Measurements from ENCODE around the gene PCBD1. TPM values are rescaled to one million over a fixed set of nuclear protein-coding genes. Genes with fewer than 3 reads are reported as not detected.
"Not testable (repeated sequence)": the region's sequence is repeated elsewhere in the genome, so short reads cannot be mapped to it uniquely, and the experiment has no call there.

Gene PCBD1
- total and polyA plus RNA-seq, 9 donors, result 62.8 to 82.7 (median 75.5) TPM

DNA sequence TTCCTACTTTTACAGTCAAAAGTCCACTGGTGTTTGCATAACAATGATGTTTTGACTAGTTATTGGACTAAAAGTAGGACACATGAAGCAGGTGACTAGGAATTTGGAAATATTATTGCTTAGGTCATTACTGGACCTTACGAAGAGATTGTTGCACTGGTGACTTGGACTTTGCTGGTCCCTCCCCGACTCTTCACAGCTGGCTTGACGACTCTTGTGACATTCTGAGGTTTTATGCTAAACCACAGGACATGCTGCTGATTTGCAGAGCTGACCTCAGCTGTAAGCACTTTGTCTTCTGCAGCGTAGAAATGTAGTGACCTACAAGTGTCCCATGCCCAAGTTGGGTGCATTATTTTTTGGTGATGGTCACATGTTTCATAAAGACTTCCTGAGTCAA lies 21.9 kb downstream of the PCBD1 start:
- Histone ChIP-seq H3K36me3 (ENCODE audit: control insufficient read depth, insufficient read depth, low read length) (peaks cover 36% of the 10 kb centered on the region), H3K27me3 (ENCODE audit: control insufficient read depth, insufficient read depth, low read length) (no peaks in the 10 kb centered on the region), H3K9me3 (replicated peaks; ENCODE audit: control insufficient read depth, low read depth, low read length) (no peaks in the 10 kb centered on the region), H3K4me3 (ENCODE audit: low read length) (no peak overlapping the region), H3K4me1 (ENCODE audit: control insufficient read depth, insufficient read depth, low read length) (no peaks in the 10 kb centered on the region), H3K27ac (ENCODE audit: low read length) (no peak overlapping the region)
- DNase-seq, result peak; percentile 66
- 100% methylated on average over 3 of the region's 4 CpGs for WGBS (ENCODE audit: insufficient coverage)

DNA sequence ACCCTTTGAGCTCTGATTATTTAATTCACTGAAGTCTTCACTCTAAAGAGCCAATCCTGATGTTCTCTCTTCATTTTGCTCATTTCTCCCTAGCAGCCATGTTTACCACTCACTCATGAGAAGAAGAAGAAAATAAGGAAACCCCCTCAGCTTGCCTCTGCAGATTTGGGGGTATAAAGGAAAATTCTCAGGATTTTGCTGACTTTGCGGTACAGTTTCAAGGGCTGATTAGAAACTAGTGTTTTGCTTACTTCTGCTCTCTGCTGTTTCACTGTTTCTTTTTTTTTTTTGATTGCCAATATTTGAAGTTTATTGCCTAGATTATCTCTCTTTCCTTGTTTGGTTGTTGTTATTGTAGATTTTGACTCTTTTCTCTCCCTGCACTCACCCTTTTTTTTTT lies 23.4 kb downstream of the PCBD1 start:
- Histone ChIP-seq H3K9me3 (replicated peaks; ENCODE audit: control insufficient read depth, low read depth, low read length) (no peaks in the 10 kb centered on the region), H3K4me3 (ENCODE audit: low read length) (no peak overlapping the region), H3K27me3 (ENCODE audit: control insufficient read depth, insufficient read depth, low read length) (no peaks in the 10 kb centered on the region), H3K27ac (ENCODE audit: low read length) (no peak overlapping the region), H3K4me1 (ENCODE audit: control insufficient read depth, insufficient read depth, low read length) (no peaks in the 10 kb centered on the region), H3K36me3 (ENCODE audit: control insufficient read depth, insufficient read depth, low read length) (peaks cover 28% of the 10 kb centered on the region)
- WGBS (ENCODE audit: insufficient coverage), result no CpG with 5 or more reads among the region's 1 CpG
- no peak for DNase-seq

GRCh38 chr10:70863470-70864160 lies 24.8 kb downstream of the PCBD1 start:
- Histone ChIP-seq H3K27me3 (ENCODE audit: control insufficient read depth, insufficient read depth, low read length) (no peaks in the 10 kb centered on the region), H3K36me3 (ENCODE audit: control insufficient read depth, insufficient read depth, low read length) (peaks cover 29% of the 10 kb centered on the region), H3K4me1 (ENCODE audit: control insufficient read depth, insufficient read depth, low read length) (no peaks in the 10 kb centered on the region), H3K9me3 (replicated peaks; ENCODE audit: control insufficient read depth, low read depth, low read length) (no peaks in the 10 kb centered on the region), H3K27ac (ENCODE audit: low read length) (no peak overlapping the region), H3K4me3 (ENCODE audit: low read length) (no peak overlapping the region)
- no peak for DNase-seq

DNA sequence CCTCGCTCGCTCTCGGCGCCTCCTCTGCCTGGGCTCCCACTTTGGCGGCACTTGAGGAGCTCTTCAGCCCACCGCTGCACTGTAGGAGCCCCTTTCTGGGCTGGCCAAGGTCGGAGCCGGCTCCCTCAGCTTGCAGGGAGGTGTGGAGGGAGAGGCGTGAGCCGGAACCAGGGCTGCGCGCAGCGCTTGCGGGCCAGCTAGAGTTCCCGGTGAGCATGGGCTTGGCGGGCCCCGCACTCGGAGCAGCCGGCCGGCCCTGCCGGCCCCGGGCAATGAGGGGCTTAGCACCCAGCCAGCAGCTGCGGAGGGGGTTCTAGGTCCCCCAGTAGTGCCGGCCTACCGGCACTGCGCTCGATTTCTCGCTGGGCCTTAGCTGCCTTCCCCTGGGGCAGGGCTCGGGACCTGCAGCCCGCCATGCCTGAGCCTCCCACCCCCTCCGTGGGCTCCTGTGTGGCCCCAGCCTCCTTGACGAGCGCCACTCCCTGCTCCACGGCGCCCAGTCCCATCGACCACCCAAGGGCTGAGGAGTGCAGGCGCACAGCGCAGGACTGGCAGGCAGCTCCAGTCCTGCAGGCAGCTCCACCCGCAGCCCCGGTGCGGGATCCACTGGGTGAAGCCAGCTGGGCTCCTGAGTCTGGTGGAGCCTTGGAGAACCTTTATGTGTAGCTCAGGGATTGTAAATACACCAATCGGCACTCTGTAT lies 26.7 kb downstream of the PCBD1 start:
- H3K27me3 ChIP-seq (ENCODE audit: control insufficient read depth, insufficient read depth, low read length); H3K9me3 ChIP-seq (replicated peaks; ENCODE audit: control insufficient read depth, low read depth, low read length); DNase-seq; H3K4me1 ChIP-seq (ENCODE audit: control insufficient read depth, insufficient read depth, low read length); H3K4me3 ChIP-seq (ENCODE audit: low read length); H3K27ac ChIP-seq (ENCODE audit: low read length): not testable (repeated sequence)
- peaks cover 32% of the 10 kb centered on the region for H3K36me3 ChIP-seq (ENCODE audit: control insufficient read depth, insufficient read depth, low read length)
- WGBS (ENCODE audit: insufficient coverage), result 98% methylated on average over 36 of the region's 42 CpGs

DNA sequence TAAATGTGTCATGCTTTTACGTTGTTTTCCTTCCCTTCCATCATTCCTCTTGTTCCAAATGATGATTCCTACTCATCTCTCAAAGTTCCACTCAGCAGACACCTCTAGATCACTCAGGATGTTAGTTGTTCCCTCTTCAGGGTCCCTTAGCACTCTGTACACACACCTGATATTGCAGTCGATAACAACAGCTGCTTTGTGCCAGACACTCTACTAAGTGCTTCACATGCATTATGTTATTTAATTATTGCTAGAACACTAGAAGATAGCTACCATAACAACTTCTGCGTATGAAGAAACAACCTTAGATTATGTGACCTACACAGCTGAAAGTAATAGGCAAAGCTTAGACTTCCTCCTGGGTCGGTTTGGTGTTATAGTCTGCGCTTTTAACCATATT lies 29.6 kb downstream of the PCBD1 start:
- H3K36me3 ChIP-seq (ENCODE audit: control insufficient read depth, insufficient read depth, low read length), result peaks cover 34% of the 10 kb centered on the region
- H3K9me3 ChIP-seq (replicated peaks; ENCODE audit: control insufficient read depth, low read depth, low read length), result no peaks in the 10 kb centered on the region
- WGBS (ENCODE audit: insufficient coverage), result 92% methylated on average over 1 of the region's 5 CpGs
- H3K27me3 ChIP-seq (ENCODE audit: control insufficient read depth, insufficient read depth, low read length), result no peaks in the 10 kb centered on the region
- no peak for DNase-seq
- H3K4me1 ChIP-seq (ENCODE audit: control insufficient read depth, insufficient read depth, low read length), result no peaks in the 10 kb centered on the region
- no peak overlapping the region for H3K4me3 ChIP-seq (ENCODE audit: low read length)
- no peak overlapping the region for H3K27ac ChIP-seq (ENCODE audit: low read length)

DNA sequence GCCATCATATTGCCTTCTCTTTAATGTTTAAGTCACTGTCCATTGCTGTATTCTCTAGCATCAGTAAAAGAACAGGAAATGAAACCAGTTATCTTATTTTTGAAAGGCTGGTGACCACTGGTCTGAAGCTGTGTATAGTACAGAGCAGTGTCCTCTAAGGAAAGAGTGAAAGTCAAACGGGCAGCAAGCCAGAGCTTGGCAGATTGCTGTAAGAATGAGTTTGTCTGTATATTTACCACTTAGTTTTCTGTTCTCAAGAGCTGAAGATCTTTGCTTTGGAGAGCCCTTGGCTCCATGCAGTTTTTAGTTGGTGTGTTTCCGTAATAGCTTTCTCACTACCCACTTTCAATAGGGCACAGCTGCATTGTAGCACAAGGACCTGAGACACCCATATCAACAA lies 31.9 kb downstream of the PCBD1 start:
- Histone ChIP-seq H3K4me1 (ENCODE audit: control insufficient read depth, insufficient read depth, low read length) (no peaks in the 10 kb centered on the region), H3K27me3 (ENCODE audit: control insufficient read depth, insufficient read depth, low read length) (no peaks in the 10 kb centered on the region), H3K36me3 (ENCODE audit: control insufficient read depth, insufficient read depth, low read length) (peaks cover 44% of the 10 kb centered on the region), H3K4me3 (ENCODE audit: low read length) (no peak overlapping the region), H3K9me3 (replicated peaks; ENCODE audit: control insufficient read depth, low read depth, low read length) (no peaks in the 10 kb centered on the region), H3K27ac (ENCODE audit: low read length) (no peak overlapping the region)
- no CpG with 5 or more reads among the region's 2 CpGs for WGBS (ENCODE audit: insufficient coverage)
- DNase-seq, result peak; percentile 25

GRCh38 chr10:70853457-70853856 lies 34.9 kb downstream of the PCBD1 start:
- no peaks in the 10 kb centered on the region for H3K27me3 ChIP-seq (ENCODE audit: control insufficient read depth, insufficient read depth, low read length)
- H3K9me3 ChIP-seq (replicated peaks; ENCODE audit: control insufficient read depth, low read depth, low read length), result no peaks in the 10 kb centered on the region
- no peak for DNase-seq
- H3K4me1 ChIP-seq (ENCODE audit: control insufficient read depth, insufficient read depth, low read length), result no peaks in the 10 kb centered on the region
- no peak overlapping the region for H3K27ac ChIP-seq (ENCODE audit: low read length)
- H3K4me3 ChIP-seq (ENCODE audit: low read length), result no peak overlapping the region
- 67% methylated on average over 1 of the region's 1 CpG for WGBS (ENCODE audit: insufficient coverage)
- H3K36me3 ChIP-seq (ENCODE audit: control insufficient read depth, insufficient read depth, low read length), result peaks cover 37% of the 10 kb centered on the region

GRCh38 chr10:70853038-70853437 lies 35.3 kb downstream of the PCBD1 start:
- Histone ChIP-seq H3K4me3 (ENCODE audit: low read length) (no peak overlapping the region), H3K36me3 (ENCODE audit: control insufficient read depth, insufficient read depth, low read length) (peaks cover 34% of the 10 kb centered on the region), H3K9me3 (replicated peaks; ENCODE audit: control insufficient read depth, low read depth, low read length) (no peaks in the 10 kb centered on the region), H3K27me3 (ENCODE audit: control insufficient read depth, insufficient read depth, low read length) (no peaks in the 10 kb centered on the region), H3K4me1 (ENCODE audit: control insufficient read depth, insufficient read depth, low read length) (no peaks in the 10 kb centered on the region), H3K27ac (ENCODE audit: low read length) (no peak overlapping the region)
- DNase-seq, result no peak
- WGBS (ENCODE audit: insufficient coverage), result 83% methylated on average over 1 of the region's 4 CpGs

DNA sequence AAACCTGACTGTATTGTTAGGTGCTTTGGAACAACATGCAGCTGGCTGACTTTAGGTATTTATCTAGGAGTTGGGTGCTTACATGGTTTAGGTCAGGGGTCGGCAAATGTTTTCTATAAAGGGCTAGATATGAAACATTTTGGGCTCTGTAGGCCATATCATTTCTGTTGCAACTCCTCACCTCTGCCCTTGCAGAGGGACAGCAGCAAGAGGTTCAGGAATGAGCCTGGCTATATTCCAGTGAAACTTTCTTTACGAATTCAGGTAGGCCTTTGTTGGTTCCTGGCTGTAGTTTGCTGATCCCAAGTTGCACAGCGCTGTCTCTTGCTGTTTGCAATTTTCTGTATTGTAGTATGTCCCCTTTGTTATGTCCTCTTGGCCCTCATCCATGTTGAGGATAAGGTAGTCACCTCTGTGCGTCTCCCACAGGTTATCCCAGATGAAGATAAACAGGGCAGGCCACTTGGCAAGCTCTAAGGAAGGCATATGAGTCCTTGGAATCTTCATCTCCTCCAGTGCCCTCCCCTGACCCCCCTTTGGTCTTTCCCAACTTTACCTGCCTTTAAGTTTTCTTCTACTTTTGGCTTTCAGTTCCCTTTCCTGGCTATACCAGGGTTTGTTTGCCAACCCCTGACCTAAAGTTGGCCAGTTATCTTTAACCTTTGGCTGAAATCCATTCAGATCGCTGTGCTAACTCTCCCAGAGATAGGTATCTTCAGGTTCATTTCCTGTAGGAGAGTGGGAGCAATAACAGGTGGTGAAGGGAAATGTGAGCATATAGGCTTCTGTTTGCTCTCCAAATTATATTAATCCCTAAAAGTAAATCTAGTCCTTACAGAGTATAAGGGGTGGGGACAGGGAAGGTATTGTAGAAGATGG lies 36.5 kb downstream of the PCBD1 start:
- Histone ChIP-seq H3K36me3 (ENCODE audit: control insufficient read depth, insufficient read depth, low read length) (peaks cover 30% of the 10 kb centered on the region), H3K4me1 (ENCODE audit: control insufficient read depth, insufficient read depth, low read length) (no peaks in the 10 kb centered on the region), H3K9me3 (replicated peaks; ENCODE audit: control insufficient read depth, low read depth, low read length) (no peaks in the 10 kb centered on the region), H3K27me3 (ENCODE audit: control insufficient read depth, insufficient read depth, low read length) (no peaks in the 10 kb centered on the region), H3K27ac (ENCODE audit: low read length) (no peak overlapping the region), H3K4me3 (ENCODE audit: low read length) (no peak overlapping the region)
- WGBS (ENCODE audit: insufficient coverage), result 88% methylated on average over 1 of the region's 5 CpGs
- DNase-seq, result no peak

DNA sequence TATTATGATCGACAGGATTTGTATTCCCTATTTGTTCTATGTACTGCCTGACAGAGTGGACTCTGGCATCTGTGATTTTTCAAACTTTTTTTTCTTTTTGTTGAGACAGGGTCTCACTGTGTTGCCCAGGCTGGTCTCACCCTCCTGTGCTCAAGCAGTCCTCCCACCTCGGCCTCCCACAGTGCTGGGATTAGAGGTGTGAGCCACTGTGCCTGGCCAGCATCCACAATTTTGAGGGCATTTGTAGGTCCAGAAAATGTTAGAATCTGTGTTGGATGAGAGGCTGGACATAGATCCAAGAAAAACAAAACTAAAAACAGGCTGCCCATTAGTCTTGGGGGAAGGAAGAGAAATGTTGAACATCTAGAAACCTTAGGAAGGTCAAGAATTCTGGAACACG lies 38.3 kb downstream of the PCBD1 start:
- H3K27me3 ChIP-seq (ENCODE audit: control insufficient read depth, insufficient read depth, low read length), result no peaks in the 10 kb centered on the region
- H3K4me1 ChIP-seq (ENCODE audit: control insufficient read depth, insufficient read depth, low read length), result no peaks in the 10 kb centered on the region
- H3K36me3 ChIP-seq (ENCODE audit: control insufficient read depth, insufficient read depth, low read length), result peaks cover 32% of the 10 kb centered on the region
- no peaks in the 10 kb centered on the region for H3K9me3 ChIP-seq (replicated peaks; ENCODE audit: control insufficient read depth, low read depth, low read length)
- WGBS (ENCODE audit: insufficient coverage), result 90% methylated on average over 2 of the region's 3 CpGs
- H3K4me3 ChIP-seq (ENCODE audit: low read length), result no peak overlapping the region
- H3K27ac ChIP-seq (ENCODE audit: low read length), result no peak overlapping the region
- DNase-seq, result no peak

Data from muscle of leg (tissue), 11 donors.